ENCODE results near the gene BCOR. TPM values are rescaled to one million over a fixed set of nuclear protein-coding genes. Genes with fewer than 3 reads are reported as not detected.

The BCOR gene
- total and polyA plus RNA-seq, 2 of the 13 experiments (the other 11 are each of a cell fraction or from before 2014, with no cell fraction given) = 14.3 to 15.2 TPM

DNA sequence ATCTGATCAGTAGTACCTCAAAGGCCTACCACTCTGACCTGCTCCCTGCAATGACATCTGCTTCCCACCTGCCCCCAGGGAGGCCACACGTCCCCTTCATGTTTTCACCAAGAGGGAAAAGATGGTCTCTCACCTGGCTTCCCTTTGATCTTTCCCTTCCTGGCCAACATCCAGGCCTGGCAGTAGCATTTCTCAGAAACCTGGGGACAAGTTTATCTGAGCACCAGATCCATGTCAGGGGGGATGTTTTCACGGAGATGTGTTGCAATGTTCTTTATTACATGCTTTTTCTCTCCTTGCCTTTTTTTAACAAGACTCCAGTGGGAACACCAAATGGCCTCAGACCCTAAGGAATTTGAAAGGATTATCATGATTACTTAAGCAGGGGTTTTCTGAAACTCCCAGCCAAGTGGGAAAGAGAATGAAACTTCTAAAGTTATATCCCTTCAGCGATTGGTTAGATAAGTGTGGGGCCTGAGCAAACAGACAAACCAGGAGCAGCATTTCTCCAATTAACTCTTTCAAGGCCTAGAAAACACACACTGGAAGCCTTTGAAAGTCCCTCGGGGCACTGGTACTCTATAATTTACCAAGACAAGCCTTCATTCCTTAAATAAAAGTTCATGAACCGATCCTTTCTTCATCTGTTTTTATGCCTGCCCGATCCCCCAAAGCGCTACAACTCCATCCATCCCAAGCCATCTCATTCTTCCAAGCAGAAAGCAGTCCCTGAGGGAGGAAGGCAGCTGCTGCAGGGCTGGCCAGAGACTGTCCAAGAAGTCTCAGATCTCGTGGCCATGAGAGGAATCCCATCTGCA lies 94.1 kb downstream of the BCOR start (continued):
- TF ChIP-seq, protein P1, sequence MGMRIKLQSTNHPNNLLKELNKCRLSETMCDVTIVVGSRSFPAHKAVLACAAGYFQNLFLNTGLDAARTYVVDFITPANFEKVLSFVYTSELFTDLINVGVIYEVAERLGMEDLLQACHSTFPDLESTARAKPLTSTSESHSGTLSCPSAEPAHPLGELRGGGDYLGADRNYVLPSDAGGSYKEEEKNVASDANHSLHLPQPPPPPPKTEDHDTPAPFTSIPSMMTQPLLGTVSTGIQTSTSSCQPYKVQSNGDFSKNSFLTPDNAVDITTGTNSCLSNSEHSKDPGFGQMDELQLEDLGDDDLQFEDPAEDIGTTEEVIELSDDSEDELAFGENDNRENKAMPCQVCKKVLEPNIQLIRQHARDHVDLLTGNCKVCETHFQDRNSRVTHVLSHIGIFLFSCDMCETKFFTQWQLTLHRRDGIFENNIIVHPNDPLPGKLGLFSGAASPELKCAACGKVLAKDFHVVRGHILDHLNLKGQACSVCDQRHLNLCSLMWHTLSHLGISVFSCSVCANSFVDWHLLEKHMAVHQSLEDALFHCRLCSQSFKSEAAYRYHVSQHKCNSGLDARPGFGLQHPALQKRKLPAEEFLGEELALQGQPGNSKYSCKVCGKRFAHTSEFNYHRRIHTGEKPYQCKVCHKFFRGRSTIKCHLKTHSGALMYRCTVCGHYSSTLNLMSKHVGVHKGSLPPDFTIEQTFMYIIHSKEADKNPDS (CRISPR knock-in tag; IDR thresholded peaks at IDR 0.05) = no peak
- TF ChIP-seq NR2F1 (CRISPR knock-in tag; IDR thresholded peaks at IDR 0.05) = no peak
- no peak for TF ChIP-seq SOX6 (IDR thresholded peaks at IDR 0.05)
- peak; percentile 54 for TF ChIP-seq SOX6 (CRISPR knock-in tag; IDR thresholded peaks at IDR 0.05)
- TF ChIP-seq, protein P2, sequence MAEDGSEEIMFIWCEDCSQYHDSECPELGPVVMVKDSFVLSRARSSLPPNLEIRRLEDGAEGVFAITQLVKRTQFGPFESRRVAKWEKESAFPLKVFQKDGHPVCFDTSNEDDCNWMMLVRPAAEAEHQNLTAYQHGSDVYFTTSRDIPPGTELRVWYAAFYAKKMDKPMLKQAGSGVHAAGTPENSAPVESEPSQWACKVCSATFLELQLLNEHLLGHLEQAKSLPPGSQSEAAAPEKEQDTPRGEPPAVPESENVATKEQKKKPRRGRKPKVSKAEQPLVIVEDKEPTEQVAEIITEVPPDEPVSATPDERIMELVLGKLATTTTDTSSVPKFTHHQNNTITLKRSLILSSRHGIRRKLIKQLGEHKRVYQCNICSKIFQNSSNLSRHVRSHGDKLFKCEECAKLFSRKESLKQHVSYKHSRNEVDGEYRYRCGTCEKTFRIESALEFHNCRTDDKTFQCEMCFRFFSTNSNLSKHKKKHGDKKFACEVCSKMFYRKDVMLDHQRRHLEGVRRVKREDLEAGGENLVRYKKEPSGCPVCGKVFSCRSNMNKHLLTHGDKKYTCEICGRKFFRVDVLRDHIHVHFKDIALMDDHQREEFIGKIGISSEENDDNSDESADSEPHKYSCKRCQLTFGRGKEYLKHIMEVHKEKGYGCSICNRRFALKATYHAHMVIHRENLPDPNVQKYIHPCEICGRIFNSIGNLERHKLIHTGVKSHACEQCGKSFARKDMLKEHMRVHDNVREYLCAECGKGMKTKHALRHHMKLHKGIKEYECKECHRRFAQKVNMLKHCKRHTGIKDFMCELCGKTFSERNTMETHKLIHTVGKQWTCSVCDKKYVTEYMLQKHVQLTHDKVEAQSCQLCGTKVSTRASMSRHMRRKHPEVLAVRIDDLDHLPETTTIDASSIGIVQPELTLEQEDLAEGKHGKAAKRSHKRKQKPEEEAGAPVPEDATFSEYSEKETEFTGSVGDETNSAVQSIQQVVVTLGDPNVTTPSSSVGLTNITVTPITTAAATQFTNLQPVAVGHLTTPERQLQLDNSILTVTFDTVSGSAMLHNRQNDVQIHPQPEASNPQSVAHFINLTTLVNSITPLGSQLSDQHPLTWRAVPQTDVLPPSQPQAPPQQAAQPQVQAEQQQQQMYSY (CRISPR knock-in tag; IDR thresholded peaks at IDR 0.05) = no peak
- no peak for TF ChIP-seq RBM39 (IDR thresholded peaks at IDR 0.05; ENCODE audit: low read depth, low read length, poor library complexity, severe bottlenecking)
- TF ChIP-seq, protein P3, sequence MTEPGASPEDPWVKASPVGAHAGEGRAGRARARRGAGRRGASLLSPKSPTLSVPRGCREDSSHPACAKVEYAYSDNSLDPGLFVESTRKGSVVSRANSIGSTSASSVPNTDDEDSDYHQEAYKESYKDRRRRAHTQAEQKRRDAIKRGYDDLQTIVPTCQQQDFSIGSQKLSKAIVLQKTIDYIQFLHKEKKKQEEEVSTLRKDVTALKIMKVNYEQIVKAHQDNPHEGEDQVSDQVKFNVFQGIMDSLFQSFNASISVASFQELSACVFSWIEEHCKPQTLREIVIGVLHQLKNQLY (CRISPR knock-in tag; IDR thresholded peaks at IDR 0.05) = 0 out of 2 replicates have a peak, but pooled peaks have one; percentile 43
- TF ChIP-seq TBX3 (IDR thresholded peaks at IDR 0.05; ENCODE audit: borderline replicate concordance) = no peak
- TF ChIP-seq, protein P4, sequence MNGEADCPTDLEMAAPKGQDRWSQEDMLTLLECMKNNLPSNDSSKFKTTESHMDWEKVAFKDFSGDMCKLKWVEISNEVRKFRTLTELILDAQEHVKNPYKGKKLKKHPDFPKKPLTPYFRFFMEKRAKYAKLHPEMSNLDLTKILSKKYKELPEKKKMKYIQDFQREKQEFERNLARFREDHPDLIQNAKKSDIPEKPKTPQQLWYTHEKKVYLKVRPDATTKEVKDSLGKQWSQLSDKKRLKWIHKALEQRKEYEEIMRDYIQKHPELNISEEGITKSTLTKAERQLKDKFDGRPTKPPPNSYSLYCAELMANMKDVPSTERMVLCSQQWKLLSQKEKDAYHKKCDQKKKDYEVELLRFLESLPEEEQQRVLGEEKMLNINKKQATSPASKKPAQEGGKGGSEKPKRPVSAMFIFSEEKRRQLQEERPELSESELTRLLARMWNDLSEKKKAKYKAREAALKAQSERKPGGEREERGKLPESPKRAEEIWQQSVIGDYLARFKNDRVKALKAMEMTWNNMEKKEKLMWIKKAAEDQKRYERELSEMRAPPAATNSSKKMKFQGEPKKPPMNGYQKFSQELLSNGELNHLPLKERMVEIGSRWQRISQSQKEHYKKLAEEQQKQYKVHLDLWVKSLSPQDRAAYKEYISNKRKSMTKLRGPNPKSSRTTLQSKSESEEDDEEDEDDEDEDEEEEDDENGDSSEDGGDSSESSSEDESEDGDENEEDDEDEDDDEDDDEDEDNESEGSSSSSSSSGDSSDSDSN (CRISPR knock-in tag; IDR thresholded peaks at IDR 0.05) = peak; percentile 27; the same call in 1 of the 2 replicates
- no peak for TF ChIP-seq FOSL1 (CRISPR knock-in tag; IDR thresholded peaks at IDR 0.05; ENCODE audit: borderline replicate concordance)
- TF ChIP-seq ZNF143 (CRISPR knock-in tag; IDR thresholded peaks at IDR 0.05) = no peak
- TF ChIP-seq, protein P5, sequence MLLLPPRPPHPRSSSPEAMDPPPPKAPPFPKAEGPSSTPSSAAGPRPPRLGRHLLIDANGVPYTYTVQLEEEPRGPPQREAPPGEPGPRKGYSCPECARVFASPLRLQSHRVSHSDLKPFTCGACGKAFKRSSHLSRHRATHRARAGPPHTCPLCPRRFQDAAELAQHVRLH (CRISPR knock-in tag; IDR thresholded peaks at IDR 0.05; ENCODE audit: borderline replicate concordance, low read depth) = no peak
- TF ChIP-seq ZFP36 (IDR thresholded peaks at IDR 0.05; ENCODE audit: borderline replicate concordance, low read depth, low read length, partially characterized antibody) = no peak
- TF ChIP-seq, protein P6, sequence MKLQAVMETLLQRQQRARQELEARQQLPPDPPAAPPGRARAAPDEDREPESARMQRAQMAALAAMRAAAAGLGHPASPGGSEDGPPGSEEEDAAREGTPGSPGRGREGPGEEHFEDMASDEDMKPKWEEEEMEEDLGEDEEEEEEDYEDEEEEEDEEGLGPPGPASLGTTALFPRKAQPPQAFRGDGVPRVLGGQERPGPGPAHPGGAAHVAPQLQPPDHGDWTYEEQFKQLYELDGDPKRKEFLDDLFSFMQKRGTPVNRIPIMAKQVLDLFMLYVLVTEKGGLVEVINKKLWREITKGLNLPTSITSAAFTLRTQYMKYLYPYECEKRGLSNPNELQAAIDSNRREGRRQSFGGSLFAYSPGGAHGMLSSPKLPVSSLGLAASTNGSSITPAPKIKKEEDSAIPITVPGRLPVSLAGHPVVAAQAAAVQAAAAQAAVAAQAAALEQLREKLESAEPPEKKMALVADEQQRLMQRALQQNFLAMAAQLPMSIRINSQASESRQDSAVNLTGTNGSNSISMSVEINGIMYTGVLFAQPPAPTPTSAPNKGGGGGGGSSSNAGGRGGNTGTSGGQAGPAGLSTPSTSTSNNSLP (IDR thresholded peaks at IDR 0.05; ENCODE audit: low read depth, low read length) = no peak
- TF ChIP-seq, protein P7, sequence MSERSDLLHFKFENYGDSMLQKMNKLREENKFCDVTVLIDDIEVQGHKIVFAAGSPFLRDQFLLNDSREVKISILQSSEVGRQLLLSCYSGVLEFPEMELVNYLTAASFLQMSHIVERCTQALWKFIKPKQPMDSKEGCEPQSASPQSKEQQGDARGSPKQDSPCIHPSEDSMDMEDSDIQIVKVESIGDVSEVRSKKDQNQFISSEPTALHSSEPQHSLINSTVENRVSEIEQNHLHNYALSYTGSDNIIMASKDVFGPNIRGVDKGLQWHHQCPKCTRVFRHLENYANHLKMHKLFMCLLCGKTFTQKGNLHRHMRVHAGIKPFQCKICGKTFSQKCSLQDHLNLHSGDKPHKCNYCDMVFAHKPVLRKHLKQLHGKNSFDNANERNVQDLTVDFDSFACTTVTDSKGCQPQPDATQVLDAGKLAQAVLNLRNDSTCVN (CRISPR knock-in tag; IDR thresholded peaks at IDR 0.05; ENCODE audit: borderline replicate concordance) = no peak
